ENCODE results near the gene MT1HL1. TPM values are rescaled to one million over a fixed set of nuclear protein-coding genes. Genes with fewer than 3 reads are reported as not detected.

The MT1HL1 gene
- total RNA-seq, 1 experiment from 2014 or later: not detected

DNA sequence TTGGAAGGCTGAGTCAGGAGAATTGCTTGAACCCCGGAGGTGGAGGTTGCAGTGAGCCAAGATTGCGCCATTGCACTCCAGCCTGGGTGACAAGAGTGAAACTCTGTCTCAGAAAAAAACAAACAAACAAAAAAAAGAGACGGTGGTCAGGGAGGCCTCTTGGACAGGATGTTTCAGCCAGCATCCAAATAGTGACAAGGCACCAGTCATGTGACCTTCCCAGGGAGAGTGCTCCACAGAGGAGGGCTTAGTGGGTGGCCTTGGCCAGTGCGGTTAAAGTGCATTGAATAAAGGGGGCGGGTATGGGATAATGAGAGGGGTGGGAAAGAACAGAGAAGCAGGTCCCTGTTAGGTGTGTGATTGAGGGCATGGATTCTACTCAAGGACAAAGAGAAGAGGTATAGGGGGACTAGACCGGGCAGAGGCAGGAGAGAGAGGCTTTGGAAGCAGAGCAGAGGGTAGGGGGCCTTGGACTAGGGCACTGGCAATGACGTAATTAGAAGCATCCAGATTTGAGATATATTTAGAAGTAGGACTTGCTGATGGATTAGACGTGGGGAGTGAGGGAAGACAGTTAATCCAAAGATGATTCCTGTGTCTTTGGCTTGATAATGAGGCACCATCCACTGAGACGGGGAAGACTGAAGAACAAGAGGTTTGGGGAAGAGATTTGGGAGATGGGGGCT, 25.8 kb upstream of the MT1HL1 start:
- H3K4ac ChIP-seq (ENCODE audit: low read depth, low read length): no peak overlapping the region
- H4K8ac ChIP-seq (replicated peaks; ENCODE audit: insufficient read length, low read depth, low read length): no peak overlapping the region
- peaks cover 28 to 35% of the 10 kb centered on the region in 2 experiments for H3K4me1 Mint-ChIP-seq
- H3K9me3 ChIP-seq (ENCODE audit: control insufficient read depth, low read depth, low read length): no peaks in the 10 kb centered on the region
- no peak overlapping the region for H2BK15ac ChIP-seq (ENCODE audit: low read depth, low read length)
- peaks cover 7 to 9% of the 10 kb centered on the region in 2 experiments for H3K9me3 Mint-ChIP-seq
- H3K23me2 ChIP-seq (ENCODE audit: insufficient read length, low read depth, low read length, poor library complexity, severe bottlenecking): no peaks in the 10 kb centered on the region
- no peak overlapping the region for H3K18ac ChIP-seq (ENCODE audit: insufficient read length, low read depth, low read length)
- no peak overlapping the region for H2BK5ac ChIP-seq (ENCODE audit: insufficient read length, low read length)
- no peak overlapping the region for H3K4me2 ChIP-seq (ENCODE audit: insufficient read depth, insufficient read length, low read length)
- no peak for DNase-seq
- H3K14ac ChIP-seq (ENCODE audit: insufficient read depth, low read length): no peak overlapping the region
- no CpG with 5 or more reads among the region's 9 CpGs for WGBS (ENCODE audit: extremely low coverage, insufficient read length, low lambda C conversion rate)
- no peak overlapping the region for H2BK120ac ChIP-seq (ENCODE audit: low read depth, low read length, poor library complexity, severe bottlenecking)
- no peak overlapping the region for H3T11ph ChIP-seq (ENCODE audit: low read length)
- no peak overlapping the region for H2BK12ac ChIP-seq (ENCODE audit: insufficient read length, low read depth, low read length)
- H4K20me1 ChIP-seq (ENCODE audit: control insufficient read depth, insufficient read depth, insufficient read length): no peaks in the 10 kb centered on the region
- no peak overlapping the region for H3K27ac ChIP-seq (ENCODE audit: insufficient read length, low read depth, low read length)
- H3K4me3 Mint-ChIP-seq: no peak overlapping the region
- no peak overlapping the region for H4K91ac ChIP-seq (ENCODE audit: insufficient read length, low read depth, low read length)
- TF ChIP-seq, protein P1, sequence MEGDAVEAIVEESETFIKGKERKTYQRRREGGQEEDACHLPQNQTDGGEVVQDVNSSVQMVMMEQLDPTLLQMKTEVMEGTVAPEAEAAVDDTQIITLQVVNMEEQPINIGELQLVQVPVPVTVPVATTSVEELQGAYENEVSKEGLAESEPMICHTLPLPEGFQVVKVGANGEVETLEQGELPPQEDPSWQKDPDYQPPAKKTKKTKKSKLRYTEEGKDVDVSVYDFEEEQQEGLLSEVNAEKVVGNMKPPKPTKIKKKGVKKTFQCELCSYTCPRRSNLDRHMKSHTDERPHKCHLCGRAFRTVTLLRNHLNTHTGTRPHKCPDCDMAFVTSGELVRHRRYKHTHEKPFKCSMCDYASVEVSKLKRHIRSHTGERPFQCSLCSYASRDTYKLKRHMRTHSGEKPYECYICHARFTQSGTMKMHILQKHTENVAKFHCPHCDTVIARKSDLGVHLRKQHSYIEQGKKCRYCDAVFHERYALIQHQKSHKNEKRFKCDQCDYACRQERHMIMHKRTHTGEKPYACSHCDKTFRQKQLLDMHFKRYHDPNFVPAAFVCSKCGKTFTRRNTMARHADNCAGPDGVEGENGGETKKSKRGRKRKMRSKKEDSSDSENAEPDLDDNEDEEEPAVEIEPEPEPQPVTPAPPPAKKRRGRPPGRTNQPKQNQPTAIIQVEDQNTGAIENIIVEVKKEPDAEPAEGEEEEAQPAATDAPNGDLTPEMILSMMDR (conservative IDR thresholded peaks at IDR 0.05): no peak
- H3K4me1 ChIP-seq (ENCODE audit: insufficient read depth, low read length): peaks cover 9% of the 10 kb centered on the region; the same call in 1 of the 2 replicates
- H3K9ac ChIP-seq (ENCODE audit: extremely low read depth, insufficient read length, low read length): no peak overlapping the region
- no peak overlapping the region for H4K5ac ChIP-seq (ENCODE audit: insufficient read length, low read depth, low read length)
- no peak overlapping the region for H2AFZ ChIP-seq (ENCODE audit: low read length)
- no peak overlapping the region for H3K56ac ChIP-seq (ENCODE audit: insufficient read length, low read depth, low read length)
- no peaks in the 10 kb centered on the region for H3K79me2 ChIP-seq (ENCODE audit: insufficient read depth, low read length)
- H3K27ac Mint-ChIP-seq: no peak overlapping the region
- no peaks in the 10 kb centered on the region for H3K27me3 ChIP-seq (ENCODE audit: insufficient read depth, low read length)
- no peak overlapping the region for H2BK20ac ChIP-seq (ENCODE audit: low read depth, low read length, poor library complexity, severe bottlenecking)
- no peak overlapping the region for H2AK5ac ChIP-seq (ENCODE audit: insufficient read length, low read length)
- H3K79me1 ChIP-seq (ENCODE audit: insufficient read depth, low read depth, low read length, poor library complexity, severe bottlenecking): no peaks in the 10 kb centered on the region
- no peak overlapping the region for H3K23ac ChIP-seq (ENCODE audit: insufficient read length, low read depth, low read length)
- peaks cover 3% of the 10 kb centered on the region for H3K27me3 Mint-ChIP-seq (ENCODE audit: low read depth)
- H3K36me3 Mint-ChIP-seq (ENCODE audit: insufficient read depth in 1 of 3, low read depth in 3 of 3): peaks cover 6 to 7% (median 6%) of the 10 kb centered on the region in 3 experiments
